ENCODE data around the gene NCOA1. TPM values are rescaled to one million over a fixed set of nuclear protein-coding genes. Genes with fewer than 3 reads are reported as not detected.
"Not testable (repeated sequence)": the region's sequence is repeated elsewhere in the genome, so short reads cannot be mapped to it uniquely, and the experiment has no call there.

Gene NCOA1
- total RNA-seq, 1 experiment from 2014 or later: 15.4 TPM

DNA sequence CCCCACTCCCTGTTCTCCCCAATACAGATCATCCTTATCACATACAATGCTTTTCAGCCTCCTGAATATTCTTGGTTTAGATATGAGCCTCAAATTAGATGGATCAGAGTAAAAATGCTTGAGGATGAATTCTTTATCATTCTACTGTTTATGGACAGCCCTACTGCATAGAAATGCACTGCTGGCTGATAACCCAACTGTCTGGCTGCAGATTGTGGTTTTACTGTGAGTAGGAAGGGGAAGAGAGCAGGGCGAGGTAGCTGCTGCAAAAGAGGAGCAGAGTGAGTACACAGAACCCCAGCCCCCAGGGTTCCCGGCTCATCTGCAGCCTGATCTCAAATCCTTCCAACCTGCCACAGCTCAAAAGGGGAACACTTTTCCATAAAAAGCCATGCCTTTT is 29.4 kb upstream of the NCOA1 start:
- TF ChIP-seq, protein P1, sequence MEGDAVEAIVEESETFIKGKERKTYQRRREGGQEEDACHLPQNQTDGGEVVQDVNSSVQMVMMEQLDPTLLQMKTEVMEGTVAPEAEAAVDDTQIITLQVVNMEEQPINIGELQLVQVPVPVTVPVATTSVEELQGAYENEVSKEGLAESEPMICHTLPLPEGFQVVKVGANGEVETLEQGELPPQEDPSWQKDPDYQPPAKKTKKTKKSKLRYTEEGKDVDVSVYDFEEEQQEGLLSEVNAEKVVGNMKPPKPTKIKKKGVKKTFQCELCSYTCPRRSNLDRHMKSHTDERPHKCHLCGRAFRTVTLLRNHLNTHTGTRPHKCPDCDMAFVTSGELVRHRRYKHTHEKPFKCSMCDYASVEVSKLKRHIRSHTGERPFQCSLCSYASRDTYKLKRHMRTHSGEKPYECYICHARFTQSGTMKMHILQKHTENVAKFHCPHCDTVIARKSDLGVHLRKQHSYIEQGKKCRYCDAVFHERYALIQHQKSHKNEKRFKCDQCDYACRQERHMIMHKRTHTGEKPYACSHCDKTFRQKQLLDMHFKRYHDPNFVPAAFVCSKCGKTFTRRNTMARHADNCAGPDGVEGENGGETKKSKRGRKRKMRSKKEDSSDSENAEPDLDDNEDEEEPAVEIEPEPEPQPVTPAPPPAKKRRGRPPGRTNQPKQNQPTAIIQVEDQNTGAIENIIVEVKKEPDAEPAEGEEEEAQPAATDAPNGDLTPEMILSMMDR (IDR thresholded peaks at IDR 0.05; ENCODE audit: unreplicated experiment): no peak
- POLR2A ChIA-PET: no interaction called here
- Mint-ChIP-seq H3K36me3 (ENCODE audit: insufficient read depth, unreplicated experiment) (no peaks in the 10 kb centered on the region), H3K27ac (ENCODE audit: low read depth, unreplicated experiment) (no peak overlapping the region), H3K4me1 (ENCODE audit: insufficient read depth, unreplicated experiment) (peaks cover 3% of the 10 kb centered on the region), H3K27me3 (ENCODE audit: insufficient read depth, unreplicated experiment) (peaks cover 15% of the 10 kb centered on the region), H3K9me3 (ENCODE audit: unreplicated experiment) (no peaks in the 10 kb centered on the region), H3K4me3 (ENCODE audit: unreplicated experiment) (no peak overlapping the region)
- CTCF ChIA-PET: interaction anchor here (0.8 kb wide), 1 partner anchor 229 kb away, joined by 3 read pairs; no protein-coding TSS in a partner anchor
- DNase-seq (ENCODE audit: unreplicated experiment): no peak
- intact Hi-C loops (cut with micrococcal nuclease): no loop called here
- no TSS peak for BruUV-seq (replicated peaks)

GRCh38 chr2:24463271-24463670 is 27.8 kb upstream of the NCOA1 start:
- intact Hi-C loops (cut with micrococcal nuclease): no loop called here
- TF ChIP-seq, protein P1 (IDR thresholded peaks at IDR 0.05; ENCODE audit: unreplicated experiment): no peak
- Mint-ChIP-seq H3K4me3 (ENCODE audit: unreplicated experiment) (no peak overlapping the region), H3K9me3 (ENCODE audit: unreplicated experiment) (no peaks in the 10 kb centered on the region), H3K36me3 (ENCODE audit: insufficient read depth, unreplicated experiment) (no peaks in the 10 kb centered on the region), H3K27ac (ENCODE audit: low read depth, unreplicated experiment) (no peak overlapping the region), H3K4me1 (ENCODE audit: insufficient read depth, unreplicated experiment) (no peaks in the 10 kb centered on the region), H3K27me3 (ENCODE audit: insufficient read depth, unreplicated experiment) (peaks cover 28% of the 10 kb centered on the region)
- no peak for DNase-seq (ENCODE audit: unreplicated experiment)
- POLR2A ChIA-PET: no interaction called here
- CTCF ChIA-PET: no interaction called here
- BruUV-seq (replicated peaks): no TSS peak

DNA sequence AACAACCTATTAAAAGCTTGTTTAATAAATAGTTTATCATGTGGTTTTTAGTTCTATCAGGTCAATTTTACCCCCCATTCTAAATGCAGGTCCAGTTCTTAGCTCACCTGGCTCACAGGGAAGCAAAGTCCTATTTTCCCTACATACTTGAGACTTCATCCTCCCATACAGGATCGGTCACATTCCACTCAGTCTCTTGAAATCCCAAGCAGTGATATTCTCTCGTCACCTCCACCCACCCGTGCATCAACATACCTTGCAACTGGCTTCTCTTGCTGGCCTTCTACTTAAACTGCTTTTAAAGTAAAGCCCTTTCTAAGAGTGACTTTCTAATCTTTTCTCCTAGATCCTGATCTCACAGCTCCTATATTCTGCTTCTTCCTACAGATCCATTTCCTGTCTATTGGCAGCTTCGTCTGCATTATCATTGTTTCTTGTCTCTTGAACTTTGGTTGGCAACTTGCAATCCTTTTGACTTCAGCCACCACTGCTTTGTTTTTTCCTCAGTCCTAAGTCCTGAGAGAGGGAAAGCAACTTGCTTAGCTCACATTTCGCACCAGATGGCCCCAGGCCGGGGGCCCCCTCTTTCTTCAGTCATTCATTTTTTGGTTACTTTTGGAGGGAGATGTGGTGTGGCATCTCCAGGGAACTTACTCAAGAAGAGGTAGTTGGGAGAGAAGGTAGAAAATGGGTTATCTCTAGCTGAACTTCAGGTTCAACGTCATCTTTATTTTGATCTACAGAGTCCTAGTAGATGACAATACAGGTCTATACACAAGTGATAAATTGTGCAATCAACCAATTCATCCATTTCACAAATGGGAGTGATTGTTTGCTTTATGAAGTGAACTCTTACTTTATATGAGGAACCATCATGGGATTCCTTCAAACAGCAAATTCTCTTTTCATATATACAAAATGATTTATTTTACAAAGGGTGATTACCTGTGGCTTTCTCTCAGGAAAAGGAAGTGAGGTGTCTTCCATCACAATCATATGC is 23.9 kb upstream of the NCOA1 start:
- Mint-ChIP-seq H3K4me3 (ENCODE audit: unreplicated experiment) (no peak overlapping the region), H3K27me3 (ENCODE audit: insufficient read depth, unreplicated experiment) (peaks cover 29% of the 10 kb centered on the region), H3K36me3 (ENCODE audit: insufficient read depth, unreplicated experiment) (no peaks in the 10 kb centered on the region), H3K9me3 (ENCODE audit: unreplicated experiment) (no peaks in the 10 kb centered on the region), H3K4me1 (ENCODE audit: insufficient read depth, unreplicated experiment) (no peaks in the 10 kb centered on the region), H3K27ac (ENCODE audit: low read depth, unreplicated experiment) (no peak overlapping the region)
- no peak for DNase-seq (ENCODE audit: unreplicated experiment)
- intact Hi-C loops (cut with micrococcal nuclease): no loop called here
- POLR2A ChIA-PET: no interaction called here
- no TSS peak for BruUV-seq (replicated peaks)
- TF ChIP-seq, protein P1 (IDR thresholded peaks at IDR 0.05; ENCODE audit: unreplicated experiment): no peak
- CTCF ChIA-PET: interaction anchor here (0.6 kb wide), 1 partner anchor 28 kb away, joined by 6 read pairs; no protein-coding TSS in a partner anchor

GRCh38 chr2:24468453-24468852 is 22.6 kb upstream of the NCOA1 start:
- H3K36me3 Mint-ChIP-seq (ENCODE audit: insufficient read depth, unreplicated experiment); BruUV-seq (replicated peaks); H3K27ac Mint-ChIP-seq (ENCODE audit: low read depth, unreplicated experiment); H3K4me3 Mint-ChIP-seq (ENCODE audit: unreplicated experiment); intact Hi-C loops (cut with micrococcal nuclease); DNase-seq (ENCODE audit: unreplicated experiment); H3K4me1 Mint-ChIP-seq (ENCODE audit: insufficient read depth, unreplicated experiment); H3K9me3 Mint-ChIP-seq (ENCODE audit: unreplicated experiment): not testable (repeated sequence)
- peaks cover 18% of the 10 kb centered on the region for H3K27me3 Mint-ChIP-seq (ENCODE audit: insufficient read depth, unreplicated experiment)
- CTCF ChIA-PET: interaction anchor here (1.2 kb wide), 1 partner anchor 11 kb away, joined by 3 read pairs; no protein-coding TSS in a partner anchor
- POLR2A ChIA-PET: interaction anchor here (0.6 kb wide), 1 partner anchor 23 kb away, joined by 3 read pairs; the partner anchor contains the start of gene NCOA1

Measured in MCF 10A (cell line).